BE2C (cell line): ENCODE data around the gene STX18.
A peak's percentile ranks its signal among the peaks of the same experiment; 100 is the strongest.

Experiments used
- DNase-seq: peaks from one replicate; pipeline ENCODE4 v3.0.0-alpha.2; 2020
- H3K27me3 ChIP-seq: fragments of 250-450 bp; sonication (Bioruptor Pico); 2 replicates; pipeline ENCODE4 v1.5.1; 2020; ENCODE audit warnings: mild to moderate bottlenecking
- H3K36me3 ChIP-seq: fragments of 250-450 bp; sonication (Bioruptor Pico); 2 replicates; pipeline ENCODE4 v1.5.1; 2020; ENCODE audit warnings: mild to moderate bottlenecking
- H3K4me1 ChIP-seq: fragments of 250-450 bp; sonication (Bioruptor Pico); 2 replicates; pipeline ENCODE4 v1.5.1; 2020
- H3K4me3 ChIP-seq: 2 replicates; pipeline ENCODE4 v1.5.1; 2011; ENCODE audit warnings: low read depth, low read length
- H3K9me3 ChIP-seq: fragments of 250-450 bp; sonication (Bioruptor Pico); 2 replicates; pipeline ENCODE4 v1.5.1; 2020
- TF ChIP-seq, protein P1 (sequence below): IDR thresholded peaks from 2 replicates; pipeline ENCODE4 v1.5.1; 2012; ENCODE audit warnings: mild to moderate bottlenecking, low read depth, low read length

Gene STX18

GRCh38 chr4:4549534-4549933 is 7.7 kb upstream of the STX18 start:
- DNase-seq = no peak
- Histone ChIP-seq H3K9me3 (no peaks in the 10 kb centered on the region), H3K27me3 (no peaks in the 10 kb centered on the region), H3K36me3 (peaks cover 13% of the 10 kb centered on the region; the same call in 1 of the 2 replicates), H3K4me3 (no peak overlapping the region), H3K4me1 (no peaks in the 10 kb centered on the region)
- TF ChIP-seq, protein P1, sequence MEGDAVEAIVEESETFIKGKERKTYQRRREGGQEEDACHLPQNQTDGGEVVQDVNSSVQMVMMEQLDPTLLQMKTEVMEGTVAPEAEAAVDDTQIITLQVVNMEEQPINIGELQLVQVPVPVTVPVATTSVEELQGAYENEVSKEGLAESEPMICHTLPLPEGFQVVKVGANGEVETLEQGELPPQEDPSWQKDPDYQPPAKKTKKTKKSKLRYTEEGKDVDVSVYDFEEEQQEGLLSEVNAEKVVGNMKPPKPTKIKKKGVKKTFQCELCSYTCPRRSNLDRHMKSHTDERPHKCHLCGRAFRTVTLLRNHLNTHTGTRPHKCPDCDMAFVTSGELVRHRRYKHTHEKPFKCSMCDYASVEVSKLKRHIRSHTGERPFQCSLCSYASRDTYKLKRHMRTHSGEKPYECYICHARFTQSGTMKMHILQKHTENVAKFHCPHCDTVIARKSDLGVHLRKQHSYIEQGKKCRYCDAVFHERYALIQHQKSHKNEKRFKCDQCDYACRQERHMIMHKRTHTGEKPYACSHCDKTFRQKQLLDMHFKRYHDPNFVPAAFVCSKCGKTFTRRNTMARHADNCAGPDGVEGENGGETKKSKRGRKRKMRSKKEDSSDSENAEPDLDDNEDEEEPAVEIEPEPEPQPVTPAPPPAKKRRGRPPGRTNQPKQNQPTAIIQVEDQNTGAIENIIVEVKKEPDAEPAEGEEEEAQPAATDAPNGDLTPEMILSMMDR = no peak

- no peak for DNase-seq
- Histone ChIP-seq H3K27me3 (no peaks in the 10 kb centered on the region), H3K4me3 (peak overlapping the region; percentile 98), H3K36me3 (no peaks in the 10 kb centered on the region), H3K4me1 (no peaks in the 10 kb centered on the region), H3K9me3 (no peaks in the 10 kb centered on the region)
- TF ChIP-seq, protein P1 = no peak
These were observed 1.1 kb upstream of the STX18 start for GRCh38 chr4:4542774-4543485.

- H3K4me3 ChIP-seq = peak overlapping the region; percentile 98
- H3K4me1 ChIP-seq = no peaks in the 10 kb centered on the region
- no peaks in the 10 kb centered on the region for H3K36me3 ChIP-seq
- no peak for DNase-seq
- TF ChIP-seq, protein P1 = no peak
- H3K9me3 ChIP-seq = no peaks in the 10 kb centered on the region
- no peaks in the 10 kb centered on the region for H3K27me3 ChIP-seq
These were observed 712 bp downstream of the STX18 start for GRCh38 chr4:4541040-4541631.

- Histone ChIP-seq H3K4me3 (no peak overlapping the region), H3K4me1 (no peaks in the 10 kb centered on the region), H3K36me3 (no peaks in the 10 kb centered on the region), H3K9me3 (no peaks in the 10 kb centered on the region), H3K27me3 (no peaks in the 10 kb centered on the region)
- TF ChIP-seq, protein P1 = no peak
- DNase-seq = no peak
These were observed 2.4 kb downstream of the STX18 start for GRCh38 chr4:4539481-4539880.

GRCh38 chr4:4535590-4535989 is 6.3 kb downstream of the STX18 start:
- Histone ChIP-seq H3K36me3 (no peaks in the 10 kb centered on the region), H3K27me3 (no peaks in the 10 kb centered on the region), H3K4me3 (no peak overlapping the region), H3K4me1 (no peaks in the 10 kb centered on the region), H3K9me3 (no peaks in the 10 kb centered on the region)
- TF ChIP-seq, protein P1 = no peak
- DNase-seq = no peak

GRCh38 chr4:4534515-4535145 is 7.2 kb downstream of the STX18 start:
- TF ChIP-seq, protein P1 = no peak
- Histone ChIP-seq H3K9me3 (no peaks in the 10 kb centered on the region), H3K4me1 (no peaks in the 10 kb centered on the region), H3K4me3 (no peak overlapping the region), H3K36me3 (no peaks in the 10 kb centered on the region), H3K27me3 (no peaks in the 10 kb centered on the region)
- DNase-seq = no peak
